ENCODE results near the gene MARCHF10. TPM values are rescaled to one million over a fixed set of nuclear protein-coding genes. Genes with fewer than 3 reads are reported as not detected.

Gene MARCHF10
- total RNA-seq, 1 donor = under 0.01 TPM

DNA sequence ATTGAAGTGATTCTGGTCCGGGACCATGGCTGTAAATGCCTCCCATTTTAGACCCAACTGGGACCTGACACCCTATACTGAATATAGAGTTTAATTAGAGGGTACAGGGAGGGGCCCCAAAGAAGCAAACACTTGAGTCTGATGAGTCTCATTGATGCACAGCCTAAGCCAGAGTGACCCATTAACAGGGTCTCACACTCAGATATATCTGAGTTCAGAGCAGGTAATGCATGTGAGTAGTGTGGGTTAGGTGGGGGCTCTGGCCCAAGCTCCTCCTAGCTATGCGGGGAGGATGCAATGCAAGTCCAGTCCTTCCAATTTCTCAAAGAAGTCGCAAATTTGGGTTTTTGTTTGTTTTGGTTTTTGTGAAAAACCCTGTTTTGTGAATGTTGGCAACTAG is 17.1 kb upstream of the MARCHF10 start:
- H3K4me3 ChIP-seq (ENCODE audit: low read depth, low read length) = no peak overlapping the region
- no peak for DNase-seq (ENCODE audit: low read depth)
- TF ChIP-seq, protein P1, sequence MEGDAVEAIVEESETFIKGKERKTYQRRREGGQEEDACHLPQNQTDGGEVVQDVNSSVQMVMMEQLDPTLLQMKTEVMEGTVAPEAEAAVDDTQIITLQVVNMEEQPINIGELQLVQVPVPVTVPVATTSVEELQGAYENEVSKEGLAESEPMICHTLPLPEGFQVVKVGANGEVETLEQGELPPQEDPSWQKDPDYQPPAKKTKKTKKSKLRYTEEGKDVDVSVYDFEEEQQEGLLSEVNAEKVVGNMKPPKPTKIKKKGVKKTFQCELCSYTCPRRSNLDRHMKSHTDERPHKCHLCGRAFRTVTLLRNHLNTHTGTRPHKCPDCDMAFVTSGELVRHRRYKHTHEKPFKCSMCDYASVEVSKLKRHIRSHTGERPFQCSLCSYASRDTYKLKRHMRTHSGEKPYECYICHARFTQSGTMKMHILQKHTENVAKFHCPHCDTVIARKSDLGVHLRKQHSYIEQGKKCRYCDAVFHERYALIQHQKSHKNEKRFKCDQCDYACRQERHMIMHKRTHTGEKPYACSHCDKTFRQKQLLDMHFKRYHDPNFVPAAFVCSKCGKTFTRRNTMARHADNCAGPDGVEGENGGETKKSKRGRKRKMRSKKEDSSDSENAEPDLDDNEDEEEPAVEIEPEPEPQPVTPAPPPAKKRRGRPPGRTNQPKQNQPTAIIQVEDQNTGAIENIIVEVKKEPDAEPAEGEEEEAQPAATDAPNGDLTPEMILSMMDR (IDR thresholded peaks at IDR 0.05; ENCODE audit: insufficient read depth, low read depth, low read length) = no peak

DNA sequence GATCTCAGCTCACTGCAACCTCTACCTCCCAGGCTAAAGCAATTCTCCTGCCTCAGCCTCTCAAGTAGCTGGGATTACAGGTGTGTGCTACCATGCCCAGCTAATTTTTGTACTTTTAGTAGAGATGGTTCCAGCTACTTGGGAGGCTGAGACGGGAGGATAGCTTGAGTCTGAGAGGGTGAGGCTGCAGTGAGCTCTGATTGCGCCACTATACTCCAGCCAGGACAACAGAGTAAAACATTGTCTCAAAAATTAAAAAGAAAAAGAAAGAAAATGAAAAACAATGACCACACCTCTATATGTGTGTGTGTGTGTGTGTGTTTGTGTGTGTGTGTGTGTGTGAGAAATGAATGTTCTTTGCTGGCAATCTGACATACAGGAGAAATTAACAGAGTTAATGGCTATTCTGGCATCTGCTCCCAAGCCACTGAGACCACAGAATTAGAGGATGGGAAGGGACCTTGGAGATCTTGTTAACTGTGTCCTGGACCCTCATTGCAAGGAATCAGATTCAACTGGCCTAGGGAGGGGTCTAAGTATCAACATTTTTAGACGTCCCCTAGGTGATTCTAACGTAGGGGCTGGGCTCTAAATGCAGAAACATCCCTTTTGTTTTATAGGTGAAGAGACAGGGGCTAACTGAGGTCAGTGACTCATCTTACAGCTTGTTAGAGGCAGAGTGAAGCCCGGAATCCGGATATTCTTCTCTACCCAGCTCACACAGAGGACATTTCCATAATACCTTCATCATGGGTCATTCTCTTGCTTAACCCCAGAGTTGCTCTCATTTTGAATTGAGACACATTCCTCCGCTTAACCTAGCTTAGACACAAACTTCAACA is 16.4 kb upstream of the MARCHF10 start:
- no peak overlapping the region for H3K4me3 ChIP-seq (ENCODE audit: low read depth, low read length)
- peak; percentile 94 for DNase-seq (ENCODE audit: low read depth)
- TF ChIP-seq, protein P1 (IDR thresholded peaks at IDR 0.05; ENCODE audit: insufficient read depth, low read depth, low read length) = no peak

DNA sequence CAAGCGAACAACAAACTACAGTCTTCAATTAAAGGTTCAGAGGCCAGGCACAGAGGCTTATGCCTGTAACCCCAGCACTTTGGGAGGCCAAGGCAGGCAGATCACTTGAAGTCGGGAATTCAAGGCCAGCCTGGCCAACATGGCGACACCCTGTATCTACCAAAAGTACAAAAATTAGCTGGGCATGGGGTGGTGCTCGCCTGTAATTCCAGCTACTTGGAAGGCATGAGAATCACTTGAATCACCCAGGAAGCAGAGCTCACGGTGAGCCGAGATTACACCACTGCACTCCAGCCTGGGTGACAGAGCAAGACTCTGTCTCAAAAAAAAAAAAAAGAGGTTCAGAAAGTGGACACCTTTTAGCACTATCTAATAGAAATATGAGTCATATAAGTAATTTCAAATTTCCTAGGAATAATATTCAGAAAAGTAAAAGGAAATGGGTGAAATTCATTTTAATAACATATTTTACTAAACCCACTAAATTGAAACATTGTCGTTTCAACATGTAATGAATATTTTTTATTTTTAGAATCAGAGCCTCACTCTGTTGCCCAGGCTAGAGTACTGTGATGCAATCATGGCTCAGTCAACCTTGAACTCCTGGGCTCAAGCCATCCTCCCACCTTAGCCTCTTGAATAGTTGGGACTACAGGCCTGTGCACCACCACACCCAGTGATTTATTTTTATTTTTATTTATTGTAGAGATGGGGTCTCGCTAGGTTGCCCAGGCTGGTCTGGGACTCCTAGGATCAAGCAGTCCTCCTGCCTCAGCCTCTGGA is 15.2 kb upstream of the MARCHF10 start:
- DNase-seq (ENCODE audit: low read depth) = peak; percentile 32
- TF ChIP-seq, protein P1 (IDR thresholded peaks at IDR 0.05; ENCODE audit: insufficient read depth, low read depth, low read length) = no peak
- H3K4me3 ChIP-seq (ENCODE audit: low read depth, low read length) = no peak overlapping the region

DNA sequence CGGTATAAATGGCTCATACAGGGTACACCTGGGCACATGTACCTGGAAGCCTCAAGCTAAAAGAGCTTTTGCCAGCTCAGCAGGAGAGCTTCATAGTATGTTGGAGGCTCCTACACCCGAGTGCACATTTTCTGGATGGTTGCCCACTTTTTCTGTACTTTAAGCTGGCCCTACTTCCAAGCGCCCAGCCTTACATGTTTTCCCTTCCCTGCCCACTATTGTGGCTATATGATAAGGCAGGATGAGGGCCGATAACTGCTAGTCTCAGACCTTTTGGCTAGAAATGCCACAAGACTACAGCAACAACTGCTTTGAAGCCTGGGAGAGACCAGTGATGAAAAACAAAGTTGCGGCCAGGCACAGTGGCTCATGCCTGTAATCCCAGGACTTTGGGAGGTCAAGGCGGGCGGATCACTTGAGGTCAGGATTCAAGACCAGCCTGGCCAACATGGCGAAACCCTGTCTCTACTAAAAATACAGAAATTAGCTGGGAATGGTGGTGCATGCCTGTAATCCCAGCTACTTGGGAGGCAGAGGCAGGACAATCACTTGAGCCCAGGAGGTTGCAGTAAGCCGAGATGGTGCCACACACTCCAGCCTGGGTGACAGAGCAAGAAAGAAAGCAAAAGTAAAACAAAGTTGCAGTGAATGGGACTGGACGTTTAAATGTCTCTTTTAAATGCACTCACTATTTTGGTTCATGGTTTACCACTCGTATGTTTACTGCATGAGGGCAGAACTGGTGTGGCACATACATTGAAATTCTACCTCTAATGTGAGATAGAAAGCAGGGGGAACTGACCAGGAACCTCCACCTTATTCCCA is 14.2 kb upstream of the MARCHF10 start:
- TF ChIP-seq, protein P1 (IDR thresholded peaks at IDR 0.05; ENCODE audit: insufficient read depth, low read depth, low read length) = no peak
- peak; percentile 59 for DNase-seq (ENCODE audit: low read depth)
- no peak overlapping the region for H3K4me3 ChIP-seq (ENCODE audit: low read depth, low read length)

DNA sequence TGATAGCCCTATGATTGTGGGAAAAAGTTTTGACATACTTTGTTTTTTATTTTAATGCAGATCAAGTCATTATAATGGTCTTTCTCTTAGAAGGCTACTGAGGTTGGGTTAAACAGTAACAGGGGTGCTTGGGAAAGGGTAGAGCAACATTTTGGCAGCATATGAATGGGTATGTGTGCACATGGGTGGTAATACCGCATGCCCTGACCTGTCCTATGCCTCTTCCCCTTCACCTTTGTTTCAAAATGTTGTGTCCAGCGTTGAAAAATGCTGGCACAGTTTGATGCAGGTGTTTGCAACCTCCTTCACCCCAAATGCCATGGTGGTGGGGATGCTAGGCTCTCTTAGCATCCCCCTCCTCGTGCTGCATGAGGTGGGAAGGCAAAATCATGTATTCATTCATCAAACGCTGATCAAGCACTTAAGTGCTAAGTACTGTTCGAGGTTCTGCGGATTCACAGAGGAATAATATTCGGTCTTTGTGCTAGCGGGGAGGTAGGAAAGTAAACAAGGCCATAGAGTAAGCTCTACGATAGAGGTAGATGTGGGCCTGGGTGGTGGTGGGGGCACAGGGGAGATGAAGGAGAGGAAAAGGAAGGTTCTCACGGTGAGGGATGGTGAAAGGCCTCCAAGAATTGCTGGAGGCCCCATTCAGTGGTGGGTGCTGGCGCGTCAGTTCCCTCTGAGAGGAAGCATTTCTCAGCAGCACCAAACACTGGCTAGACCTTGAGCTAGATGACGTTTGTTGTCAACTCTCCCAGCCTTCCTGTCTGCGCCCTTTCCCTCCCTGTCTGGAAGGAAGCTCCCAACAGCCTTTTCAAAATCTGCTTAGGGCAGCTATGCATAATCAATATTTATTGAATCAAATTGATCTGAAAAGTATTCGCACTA is 13.3 kb upstream of the MARCHF10 start:
- H3K4me3 ChIP-seq (ENCODE audit: low read depth, low read length) = no peak overlapping the region
- TF ChIP-seq, protein P1 (IDR thresholded peaks at IDR 0.05; ENCODE audit: insufficient read depth, low read depth, low read length) = no peak
- no peak for DNase-seq (ENCODE audit: low read depth)

All from fibroblast of villous mesenchyme (primary cell).